ENCODE results near the gene FAM111A.

The FAM111A gene

GRCh38 chr11:59141191-59141590 is 1.5 kb upstream of the FAM111A start:
- no peak for DNase-seq

DNA sequence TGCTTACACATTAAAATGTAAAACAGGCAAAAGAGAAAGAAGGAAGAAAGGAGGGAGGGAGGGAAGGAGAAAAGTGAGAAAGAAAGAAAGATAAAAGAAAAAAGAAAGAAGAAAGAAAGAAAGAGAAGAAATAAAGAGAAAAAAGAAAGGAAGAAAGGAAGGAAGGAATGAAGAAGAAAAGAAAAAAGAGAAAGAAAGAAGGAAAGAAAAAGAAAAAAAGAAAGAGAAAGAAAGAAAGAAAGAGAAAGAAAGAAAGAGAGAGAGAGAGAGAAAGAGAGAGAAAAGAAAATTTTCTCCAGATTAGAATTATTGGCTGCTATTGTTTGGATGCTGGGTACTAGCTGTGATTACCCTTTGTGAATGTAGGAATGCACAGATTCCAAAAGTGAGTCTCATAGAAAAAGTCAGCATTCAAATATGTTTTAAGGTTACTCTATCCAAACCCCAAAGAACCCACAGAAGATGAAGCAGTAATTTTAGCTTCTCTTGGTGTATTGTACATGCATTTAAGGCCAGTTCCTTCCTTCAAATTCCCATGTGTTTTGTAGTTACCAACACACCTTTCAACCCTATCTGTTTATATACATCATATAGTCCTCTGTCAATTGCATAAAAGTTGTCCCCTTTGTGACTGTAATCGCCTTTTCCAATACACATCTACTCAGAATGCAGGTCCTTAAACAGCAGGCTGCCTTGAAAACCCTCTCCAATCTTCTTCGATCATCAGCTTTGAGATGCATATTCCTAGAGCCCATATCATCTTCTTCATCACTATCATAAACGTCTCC is 789 bp upstream of the FAM111A start:
- peak; percentile 12 for DNase-seq

DNA sequence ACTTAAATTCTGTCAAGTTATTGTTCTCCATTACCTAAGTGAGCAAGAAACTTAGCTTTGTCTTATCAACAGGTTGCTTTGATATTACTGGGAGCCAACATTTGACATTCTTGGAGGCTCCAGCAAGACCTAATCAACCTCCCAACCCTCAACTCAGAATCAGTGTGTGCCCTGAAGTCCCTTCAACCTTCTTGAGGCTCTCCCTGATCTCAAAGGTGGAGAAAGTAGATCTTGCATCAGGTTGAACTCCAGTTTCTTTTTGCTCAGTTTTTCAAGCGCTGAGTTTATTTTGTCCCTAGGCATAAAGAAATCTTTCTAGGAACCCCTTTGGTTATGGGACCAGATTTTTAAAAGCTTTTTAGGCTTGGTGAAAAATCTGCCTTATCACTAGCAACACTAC is 1.4 kb downstream of the FAM111A start:
- DNase-seq = no peak

GRCh38 chr11:59144579-59145345 is 2.1 kb downstream of the FAM111A start:
- DNase-seq = peak; percentile 78

DNA sequence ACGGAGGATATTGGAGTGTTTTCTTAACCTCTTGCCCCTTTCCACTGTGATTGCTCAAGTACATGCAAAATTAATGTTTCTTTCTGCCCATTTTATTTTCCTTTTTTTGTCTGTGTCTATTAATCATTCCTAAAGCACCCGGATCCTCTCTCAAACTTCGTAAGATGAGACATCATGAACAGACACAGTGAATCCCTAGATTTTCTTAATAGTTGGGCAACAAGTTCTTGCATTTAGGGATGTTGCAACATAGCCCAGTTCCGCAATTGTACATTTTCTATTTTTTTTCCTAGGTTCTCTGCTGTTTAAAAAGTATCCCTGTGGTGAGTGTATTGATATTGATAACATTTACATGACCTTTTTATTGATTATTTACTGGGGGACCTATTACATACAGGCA is 2.9 kb downstream of the FAM111A start:
- DNase-seq = no peak

DNA sequence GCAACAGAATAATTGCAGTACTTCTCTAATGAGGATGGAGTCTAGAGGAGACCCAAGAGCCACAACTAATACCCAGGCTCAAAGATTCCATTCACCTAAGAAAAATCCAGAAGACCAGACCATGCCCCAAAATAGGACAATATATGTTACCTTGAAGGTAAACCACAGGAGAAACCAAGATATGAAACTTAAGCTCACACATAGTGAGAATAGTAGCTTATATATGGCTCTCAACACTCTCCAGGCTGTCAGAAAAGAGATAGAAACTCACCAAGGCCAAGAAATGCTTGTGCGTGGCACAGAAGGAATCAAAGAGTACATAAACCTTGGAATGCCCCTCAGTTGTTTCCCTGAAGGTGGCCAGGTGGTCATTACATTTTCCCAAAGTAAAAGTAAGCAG is 9.1 kb downstream of the FAM111A start:
- no peak for DNase-seq

GRCh38 chr11:59152312-59152951 is 9.8 kb downstream of the FAM111A start:
- no peak for DNase-seq

DNA sequence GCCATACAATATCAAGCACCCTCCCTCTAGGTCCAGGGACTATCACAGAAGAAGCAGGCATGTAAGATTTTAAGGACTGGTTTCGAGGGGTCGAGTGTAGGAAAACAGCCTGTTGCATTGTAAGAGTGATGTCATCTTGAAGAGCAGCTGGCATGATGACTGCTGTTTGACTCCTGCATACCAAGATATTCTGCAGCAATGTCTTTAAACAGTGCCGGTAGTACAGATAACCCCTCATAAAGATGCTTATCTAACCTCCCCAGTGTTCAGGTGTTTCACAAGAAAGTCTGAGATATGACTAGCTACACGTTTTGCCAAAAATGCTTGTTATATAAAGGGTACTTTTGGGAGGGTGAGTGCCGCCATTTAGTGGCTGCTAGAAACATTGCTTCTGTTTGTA is 12.0 kb downstream of the FAM111A start:
- no peak for DNase-seq

DNA sequence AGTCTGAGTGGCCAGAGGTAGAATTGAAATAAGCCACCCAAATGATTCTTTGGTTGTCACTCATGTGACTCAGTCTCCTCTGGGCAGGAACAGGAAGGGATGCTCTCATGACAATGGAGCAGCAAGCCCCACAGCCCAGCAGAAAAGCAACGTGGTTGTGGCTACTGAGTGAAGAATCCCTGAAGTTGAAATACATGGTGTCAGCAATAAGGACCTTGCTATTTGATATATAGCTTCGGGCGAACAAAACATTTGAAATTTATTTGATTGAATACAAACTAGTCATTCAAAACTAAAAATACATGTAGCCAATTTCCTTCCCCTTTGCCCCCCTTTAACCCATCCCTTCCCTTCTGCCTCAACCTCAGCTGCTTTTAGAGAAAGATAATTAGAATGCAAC is 14.8 kb downstream of the FAM111A start:
- DNase-seq = no peak

GRCh38 chr11:59158206-59159068 is 15.8 kb downstream of the FAM111A start:
- peak; percentile 33 for DNase-seq

DNA sequence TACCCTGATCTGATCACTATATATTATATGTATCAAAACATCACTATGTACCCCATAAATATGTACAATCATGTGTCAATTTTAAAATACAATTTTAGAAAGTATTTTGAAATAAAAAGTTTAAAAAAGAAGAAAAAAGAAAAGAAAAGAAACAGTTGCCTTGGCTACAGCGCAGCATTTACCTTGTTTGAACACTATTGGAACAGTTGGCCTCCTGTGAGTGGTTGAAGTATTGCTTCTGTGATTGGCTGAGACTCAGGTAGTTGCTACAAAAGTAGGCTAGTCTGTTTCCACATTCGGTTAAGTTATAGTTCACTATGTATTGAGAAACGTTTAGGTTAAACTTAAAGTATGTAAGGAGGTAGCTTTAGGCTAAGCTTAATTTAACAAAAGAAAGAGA is 21.4 kb downstream of the FAM111A start:
- DNase-seq = no peak

GRCh38 chr11:59171508-59172322 is 29.1 kb downstream of the FAM111A start, which contains the start of gene DTX4:
DTX4 (plus strand) TSS chr11:59172132; CDS start chr11:59172596, 464 bp downstream.
- peak; percentile 91 for DNase-seq

DNA sequence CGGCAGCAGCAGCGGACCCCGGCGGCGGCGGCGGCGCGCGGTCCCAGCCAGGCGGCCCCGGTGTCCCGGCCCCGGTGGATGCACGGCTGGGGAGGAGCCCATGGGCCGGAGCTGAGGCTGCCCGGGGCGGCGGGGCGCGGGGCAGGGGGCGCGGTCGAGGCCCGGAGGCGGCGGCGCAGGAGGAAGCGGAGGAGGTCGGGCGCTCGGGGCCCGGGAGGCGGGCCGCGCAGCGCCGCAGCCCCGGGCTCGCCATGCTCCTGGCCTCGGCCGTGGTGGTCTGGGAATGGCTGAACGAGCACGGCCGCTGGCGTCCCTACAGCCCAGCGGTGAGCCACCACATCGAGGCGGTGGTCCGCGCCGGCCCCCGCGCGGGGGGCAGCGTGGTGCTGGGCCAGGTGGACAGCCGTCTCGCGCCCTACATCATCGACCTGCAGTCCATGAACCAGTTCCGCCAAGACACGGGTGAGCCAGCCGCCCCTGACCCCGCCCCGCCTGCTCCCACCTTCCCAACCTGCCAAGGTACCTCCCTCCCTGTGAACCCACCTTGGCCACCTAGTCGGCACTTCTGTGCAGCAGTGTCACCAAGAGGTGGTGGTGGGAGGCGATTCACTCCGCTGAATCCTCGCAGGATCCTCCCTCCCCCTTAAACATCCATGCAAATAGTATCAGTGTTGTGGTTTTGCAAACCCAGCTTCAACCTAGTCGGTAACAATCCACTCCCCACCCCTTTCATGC is 29.9 kb downstream of the FAM111A start:
- peak; percentile 78 for DNase-seq

- DNase-seq = peak; percentile 81
These were observed 30.7 kb downstream of the FAM111A start for GRCh38 chr11:59173080-59173963.

- peak; percentile 60 for DNase-seq
These were observed 31.5 kb downstream of the FAM111A start for GRCh38 chr11:59173964-59174663.

DNA sequence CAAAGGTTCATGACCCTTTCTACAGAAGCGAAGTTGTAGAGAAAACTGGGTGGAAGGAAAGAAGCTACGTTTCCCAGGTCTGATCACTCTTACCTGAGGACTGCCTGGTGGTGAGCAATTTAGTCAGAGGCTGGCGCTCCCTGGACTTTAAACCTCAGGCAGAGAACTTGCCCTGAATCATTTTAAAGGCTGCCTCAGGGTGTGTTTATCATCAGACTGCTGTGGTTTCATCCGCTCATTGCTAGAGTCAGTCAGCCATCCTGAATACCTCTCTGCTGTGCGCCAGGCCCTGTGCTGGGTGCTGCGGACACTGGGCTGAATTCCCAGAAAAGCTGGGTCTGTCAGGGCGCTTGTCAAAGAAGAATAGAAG is 32.0 kb downstream of the FAM111A start:
- no peak for DNase-seq

DNA sequence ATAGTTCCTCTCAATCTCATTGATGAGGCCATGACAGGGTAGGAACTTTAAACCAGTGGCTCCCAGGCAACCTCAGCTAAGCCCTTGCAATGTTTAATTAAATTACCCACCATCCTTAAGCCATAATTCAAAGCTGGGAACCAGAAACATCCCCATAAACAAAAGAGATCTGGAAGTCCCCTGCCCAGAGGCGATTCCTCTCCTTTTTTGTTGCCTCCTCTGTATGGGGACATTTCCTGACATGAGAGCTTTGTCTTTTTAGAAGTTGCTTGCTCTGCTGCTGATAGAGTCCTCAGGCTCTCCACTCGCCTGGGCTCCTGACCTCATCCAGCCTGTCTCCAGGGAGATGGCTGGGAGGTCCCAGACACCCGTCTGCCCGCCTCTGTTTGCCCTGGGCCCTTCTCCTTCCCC is 32.4 kb downstream of the FAM111A start:
- peak; percentile 15 for DNase-seq

DNA sequence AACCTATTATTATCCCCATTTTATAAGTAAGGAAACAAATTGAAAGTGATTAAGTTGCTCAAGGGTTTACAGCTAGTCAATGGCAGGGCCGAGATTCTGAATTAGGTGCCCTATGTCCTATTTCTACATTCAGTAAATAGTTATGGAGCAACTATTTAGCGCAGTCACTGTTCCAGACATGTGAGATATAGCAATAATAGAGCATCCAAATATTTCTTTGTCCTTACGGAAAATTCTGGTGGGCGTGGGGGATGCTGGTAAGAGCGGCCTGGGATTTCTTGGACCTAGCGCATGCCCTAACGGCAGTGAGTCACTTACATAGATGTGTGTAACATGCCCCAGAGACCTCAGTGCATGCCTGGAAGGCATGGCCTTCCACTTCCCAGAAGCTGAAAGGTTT is 33.7 kb downstream of the FAM111A start:
- DNase-seq = no peak

DNA sequence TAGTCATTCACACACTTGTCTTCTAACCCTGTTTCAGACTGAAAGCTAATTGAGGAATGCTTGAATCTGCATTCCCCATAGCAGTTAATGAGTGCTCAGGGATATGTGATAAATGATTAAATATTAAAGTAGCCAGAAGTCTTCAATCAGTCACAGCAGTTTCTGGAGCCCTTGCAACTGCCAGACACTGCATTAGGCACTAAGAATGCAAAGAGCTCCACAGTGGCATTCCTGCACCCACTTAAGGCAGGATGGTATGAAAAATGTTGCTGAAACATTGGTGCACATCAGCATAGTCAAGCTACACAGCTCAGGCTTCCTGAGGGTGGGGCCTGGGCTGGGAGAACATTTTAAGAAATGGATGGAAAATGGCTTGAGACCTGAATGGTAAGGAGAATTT is 35.7 kb downstream of the FAM111A start:
- no peak for DNase-seq

All from right kidney (tissue), 1 donor.